Panc1 (cell line): ENCODE data around the gene LMCD1. TPM values are rescaled to one million over a fixed set of nuclear protein-coding genes. Genes with fewer than 3 reads are reported as not detected.

Experiments used
- ATAC-seq: fragments of 200-7000 bp; cut with Tn5 transposase; 2 replicates; pipeline ENCODE4 v1.9.1; 2020; ENCODE audit warnings: mild to moderate bottlenecking, moderate library complexity
- BruUV-seq: library from RNA; stranded (reverse); fragments of 400-500 nt; replicated peaks from 2 replicates; lab custom pipeline; 2021; lab: Mats Ljungman, UMichigan
- CTCF ChIA-PET: fragments of 300-600 bp; sonication (Branson Sonifier 250); formaldehyde crosslinking; loops from one replicate; lab custom pipeline; 2022; ENCODE audit warnings: antibody characterized with exemption; lab: Charles Lee
- POLR2A ChIA-PET: fragments of 300-600 bp; sonication (Branson Sonifier 250); formaldehyde crosslinking; loops from one replicate; lab custom pipeline; 2022; ENCODE audit warnings: antibody characterized with exemption; lab: Charles Lee
- DNase-seq: peaks from one replicate; pipeline ENCODE4 v3.0.0-alpha.2; 2010; ENCODE audit warnings: low read depth, low spot score
- H3K27ac ChIP-seq: 2 replicates; pipeline ENCODE4 v1.5.1; 2011; ENCODE audit warnings: mild to moderate bottlenecking, low read length, inconsistent platforms
- H3K27me3 ChIP-seq: fragments of 200-500 bp; sonication (Bioruptor generic); 2 replicates; pipeline ENCODE4 v1.6.0; 2014; ENCODE audit warnings: low read length, inconsistent platforms; ENCODE audit not compliant: control insufficient read depth, insufficient read depth
- H3K36me3 ChIP-seq: fragments of 200-500 bp; sonication (Bioruptor generic); 2 replicates; pipeline ENCODE4 v1.5.1; 2014; ENCODE audit warnings: inconsistent platforms, mild to moderate bottlenecking, low read length, moderate library complexity; ENCODE audit not compliant: control insufficient read depth, insufficient read depth
- H3K4me1 ChIP-seq: 2 replicates; pipeline ENCODE4 v1.5.1; 2011; ENCODE audit warnings: inconsistent platforms, mild to moderate bottlenecking, low read length, moderate library complexity; ENCODE audit not compliant: control insufficient read depth, insufficient read depth
- H3K4me3 ChIP-seq, 2 experiments: 2 replicates each; pipeline ENCODE4 v1.5.1; 2011 to 2012; ENCODE audit warnings: low read depth in 2 of 2, low read length in 2 of 2, mild to moderate bottlenecking in 2 of 2, inconsistent platforms in 1 of 2, moderate library complexity in 1 of 2
- H3K9me3 ChIP-seq: fragments of 200-500 bp; sonication (Bioruptor generic); 2 replicates; pipeline ENCODE4 v1.5.1; 2014; ENCODE audit warnings: low read depth, mild to moderate bottlenecking, inconsistent platforms, low read length, moderate library complexity; ENCODE audit not compliant: control insufficient read depth, insufficient read depth
- POLR2AphosphoS5 ChIP-seq: IDR thresholded peaks from 2 replicates; pipeline ENCODE4 v1.6.1; 2012; ENCODE audit warnings: mild to moderate bottlenecking, low read depth, low read length, moderate library complexity
- SIN3A ChIP-seq: IDR thresholded peaks from 2 replicates; pipeline ENCODE4 v1.6.1; 2012; ENCODE audit warnings: low read depth, mild to moderate bottlenecking, low read length, moderate library complexity, borderline replicate concordance; ENCODE audit not compliant: insufficient read depth
- TCF7L2 ChIP-seq: IDR thresholded peaks from 2 replicates; pipeline ENCODE4 v1.6.1; 2011; ENCODE audit warnings: mild to moderate bottlenecking, low read depth, low read length, inconsistent platforms
- in situ Hi-C: cut with HindIII; loops from 2 replicates; pipeline ENCODE4 v1.10.0; 2016; ENCODE audit warnings: low sequenced_read_pairs, low pct_unique_long_range_greater_than_20kb
- intact Hi-C: fragments of 100-400 bp; cut with micrococcal nuclease; formaldehyde crosslinking; loops from one replicate; pipeline ENCODE4 v1.10.0; 2022; ENCODE audit not compliant: unreplicated experiment
- total RNA-seq: library from RNA; stranded (reverse); gene quantifications from one replicate; pipeline ENCODE4 v1.2.1, GENCODE V29; 2021; ENCODE audit not compliant: unreplicated experiment
- TF ChIP-seq, protein P1 (sequence below): fragments of 450-650 bp; IDR thresholded peaks from 2 replicates; pipeline ENCODE4 v1.5.1; 2017; ENCODE audit warnings: mild to moderate bottlenecking

Gene LMCD1
- total RNA-seq, 1 experiment from 2014 or later = 24.8 TPM

DNA sequence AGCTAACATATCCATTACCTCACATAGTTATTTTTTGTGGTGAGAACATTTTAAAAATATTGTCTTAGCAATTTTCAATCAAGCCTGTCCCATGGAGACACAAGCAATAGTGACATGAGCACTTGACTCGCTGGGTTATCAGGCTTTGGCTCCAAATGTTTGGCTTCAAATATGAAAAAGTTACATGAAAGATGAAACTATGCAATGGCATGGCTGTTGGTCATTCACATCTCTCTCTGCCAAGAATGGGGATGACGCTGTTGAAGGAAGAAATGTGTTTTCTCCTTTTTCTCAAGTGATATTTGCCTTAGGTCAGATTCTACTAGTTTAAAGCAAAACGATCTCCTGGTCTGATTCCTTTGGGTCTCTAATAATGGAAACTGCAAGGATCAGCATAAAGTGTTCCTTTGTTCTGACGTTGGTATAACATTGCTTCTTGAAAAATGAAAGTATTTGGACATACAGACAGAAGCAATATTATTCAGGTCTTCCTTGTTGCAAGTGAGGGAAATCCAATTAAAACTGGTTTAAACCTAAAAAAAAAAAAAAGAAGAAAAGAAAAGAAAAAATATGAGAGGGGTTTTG, 71.8 kb downstream of the LMCD1 start:
- Histone ChIP-seq H3K36me3 (no peaks in the 10 kb centered on the region), H3K4me1 (no peaks in the 10 kb centered on the region), H3K9me3 (no peaks in the 10 kb centered on the region), H3K27ac (no peak overlapping the region), H3K4me3 (no peak overlapping the region), H3K27me3 (no peaks in the 10 kb centered on the region)
- no TSS peak for BruUV-seq
- TF ChIP-seq TCF7L2 = no peak
- no peak for ATAC-seq
- in situ Hi-C loops = no loop called here
- intact Hi-C loops = no loop called here
- ChIA-PET CTCF (no interaction called here), POLR2A (no interaction called here)
- no peak for DNase-seq

DNA sequence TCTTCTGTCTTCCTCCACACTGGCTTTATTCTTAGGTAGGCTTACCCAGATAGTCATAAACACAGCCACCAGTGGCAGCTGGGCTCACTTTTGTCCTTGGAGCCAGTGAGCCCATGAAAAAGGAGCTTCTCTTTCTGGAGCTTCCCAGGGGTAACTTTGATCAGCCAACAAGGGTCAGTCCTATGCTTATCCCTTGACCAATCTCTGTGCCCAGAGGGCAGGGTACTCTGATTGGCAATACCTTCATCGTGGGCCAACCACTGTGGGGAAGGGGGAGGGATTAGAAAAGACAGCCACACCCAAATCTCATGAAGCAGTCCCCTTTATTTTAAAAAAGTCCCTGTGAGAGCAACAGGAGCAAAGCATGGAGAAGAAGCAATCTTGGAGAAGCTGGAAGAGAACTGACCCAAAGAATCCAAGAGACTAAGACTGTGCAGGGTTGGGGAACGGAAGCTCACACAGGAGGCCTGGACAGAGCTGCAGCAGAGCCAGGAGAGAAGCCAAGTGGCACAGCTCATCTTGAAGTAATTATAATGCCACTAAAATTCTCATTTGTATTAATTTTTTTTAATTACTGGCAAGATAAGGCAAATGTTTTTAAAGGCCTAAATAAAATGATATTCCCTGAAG, 72.5 kb downstream of the LMCD1 start:
- TF ChIP-seq SIN3A (no peak), TCF7L2 (no peak), POLR2AphosphoS5 (no peak)
- intact Hi-C loops (no loop called here), in situ Hi-C loops (no loop called here)
- H3K27ac ChIP-seq = no peak overlapping the region
- no TSS peak for BruUV-seq
- POLR2A ChIA-PET = no interaction called here
- no peaks in the 10 kb centered on the region for H3K4me1 ChIP-seq
- no peaks in the 10 kb centered on the region for H3K36me3 ChIP-seq
- no peaks in the 10 kb centered on the region for H3K27me3 ChIP-seq
- DNase-seq (no peak), ATAC-seq (no peak)
- H3K4me3 ChIP-seq = no peak overlapping the region
- H3K9me3 ChIP-seq = no peaks in the 10 kb centered on the region
- CTCF ChIA-PET = no interaction called here

DNA sequence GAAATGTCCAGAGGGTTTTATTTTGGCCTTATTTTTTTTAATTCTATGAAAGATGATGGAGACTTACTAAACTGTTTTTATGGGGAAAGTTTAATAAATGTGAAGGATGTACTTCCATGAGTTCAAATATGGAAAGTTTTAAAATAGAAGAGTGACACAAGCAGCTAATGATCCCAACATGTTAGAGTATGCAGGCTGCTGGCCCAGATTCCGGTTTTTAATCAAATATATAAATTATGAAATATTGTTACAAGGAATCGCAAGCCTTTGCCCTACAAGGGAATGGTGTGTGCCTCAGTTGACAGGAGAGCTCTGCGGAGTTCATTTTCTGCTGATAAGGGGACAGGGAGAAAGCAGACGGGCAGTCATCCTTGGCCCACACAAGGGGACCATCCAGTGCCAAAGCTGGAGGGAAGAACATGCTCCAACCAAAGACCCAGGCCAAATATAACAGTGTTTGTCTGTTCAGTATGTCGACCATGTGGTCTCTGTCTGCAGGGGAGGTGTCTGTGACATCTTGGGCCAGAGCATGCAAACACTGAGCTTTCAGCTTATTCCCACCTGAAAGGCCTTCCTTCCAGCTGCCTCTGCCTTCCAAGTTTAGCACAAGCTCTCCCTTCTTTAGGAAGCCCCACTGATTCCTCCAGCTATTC, 73.2 kb downstream of the LMCD1 start:
- Histone ChIP-seq H3K36me3 (no peaks in the 10 kb centered on the region), H3K27ac (no peak overlapping the region), H3K27me3 (no peaks in the 10 kb centered on the region), H3K4me1 (no peaks in the 10 kb centered on the region), H3K4me3 (no peak overlapping the region), H3K9me3 (no peaks in the 10 kb centered on the region)
- TF ChIP-seq, protein P1, sequence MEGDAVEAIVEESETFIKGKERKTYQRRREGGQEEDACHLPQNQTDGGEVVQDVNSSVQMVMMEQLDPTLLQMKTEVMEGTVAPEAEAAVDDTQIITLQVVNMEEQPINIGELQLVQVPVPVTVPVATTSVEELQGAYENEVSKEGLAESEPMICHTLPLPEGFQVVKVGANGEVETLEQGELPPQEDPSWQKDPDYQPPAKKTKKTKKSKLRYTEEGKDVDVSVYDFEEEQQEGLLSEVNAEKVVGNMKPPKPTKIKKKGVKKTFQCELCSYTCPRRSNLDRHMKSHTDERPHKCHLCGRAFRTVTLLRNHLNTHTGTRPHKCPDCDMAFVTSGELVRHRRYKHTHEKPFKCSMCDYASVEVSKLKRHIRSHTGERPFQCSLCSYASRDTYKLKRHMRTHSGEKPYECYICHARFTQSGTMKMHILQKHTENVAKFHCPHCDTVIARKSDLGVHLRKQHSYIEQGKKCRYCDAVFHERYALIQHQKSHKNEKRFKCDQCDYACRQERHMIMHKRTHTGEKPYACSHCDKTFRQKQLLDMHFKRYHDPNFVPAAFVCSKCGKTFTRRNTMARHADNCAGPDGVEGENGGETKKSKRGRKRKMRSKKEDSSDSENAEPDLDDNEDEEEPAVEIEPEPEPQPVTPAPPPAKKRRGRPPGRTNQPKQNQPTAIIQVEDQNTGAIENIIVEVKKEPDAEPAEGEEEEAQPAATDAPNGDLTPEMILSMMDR = no peak
- TF ChIP-seq TCF7L2 (no peak), SIN3A (no peak), POLR2AphosphoS5 (no peak)
- ATAC-seq (no peak), DNase-seq (no peak)
- in situ Hi-C loops (no loop called here), intact Hi-C loops (no loop called here)
- POLR2A ChIA-PET = no interaction called here
- BruUV-seq = no TSS peak
- CTCF ChIA-PET = interaction anchor here (0.5 kb wide), 1 partner anchor 33 kb away, joined by 7 read pairs; no protein-coding TSS in a partner anchor
